AG20443 (cell line): Measurements from ENCODE around the gene C12orf43.

ENCODE experiments used
- DNase-seq: peaks from one replicate; pipeline ENCODE4 v3.0.0; 2012; ENCODE audit warnings: low spot score, mixed read lengths

Gene C12orf43

GRCh38 chr12:121030576-121031212 is 14.4 kb upstream of the C12orf43 start:
- DNase-seq = no peak

- no peak for DNase-seq
Observed at GRCh38 chr12:121026274-121027045, 10.2 kb upstream of the C12orf43 start.

GRCh38 chr12:121025442-121026226 is 9.3 kb upstream of the C12orf43 start:
- peak; percentile 58 for DNase-seq

- no peak for DNase-seq
Observed at GRCh38 chr12:121023799-121024198, 7.5 kb upstream of the C12orf43 start.

GRCh38 chr12:121022713-121023112 is 6.4 kb upstream of the C12orf43 start:
- no peak for DNase-seq

GRCh38 chr12:121021754-121022153 is 5.5 kb upstream of the C12orf43 start:
- no peak for DNase-seq

- no peak for DNase-seq
Observed at GRCh38 chr12:121018860-121019617, 2.8 kb upstream of the C12orf43 start.

- DNase-seq = no peak
Observed at GRCh38 chr12:121017966-121018491, 1.7 kb upstream of the C12orf43 start.

- no peak for DNase-seq
Observed at GRCh38 chr12:121013715-121014114, 2.6 kb downstream of the C12orf43 start.

- no peak for DNase-seq
Observed at GRCh38 chr12:121011820-121012219, 4.5 kb downstream of the C12orf43 start.

- DNase-seq = no peak
Observed at GRCh38 chr12:121010860-121011259, 5.4 kb downstream of the C12orf43 start.

GRCh38 chr12:121009741-121010140 is 6.5 kb downstream of the C12orf43 start:
- DNase-seq = peak; percentile 29

GRCh38 chr12:121008347-121009098 is 7.8 kb downstream of the C12orf43 start:
- no peak for DNase-seq

- DNase-seq = peak; percentile 73
Observed at GRCh38 chr12:121005346-121005815, 10.9 kb downstream of the C12orf43 start.

GRCh38 chr12:121004253-121004815 is 12.0 kb downstream of the C12orf43 start:
- no peak for DNase-seq

GRCh38 chr12:121003650-121004049 is 12.6 kb downstream of the C12orf43 start:
- no peak for DNase-seq

- DNase-seq = no peak
Observed at GRCh38 chr12:121001841-121002483, 14.3 kb downstream of the C12orf43 start.

GRCh38 chr12:121001060-121001459 is 15.2 kb downstream of the C12orf43 start:
- DNase-seq = no peak

- DNase-seq = no peak
Observed at GRCh38 chr12:121000530-121000929, 15.8 kb downstream of the C12orf43 start.
